Right cardiac atrium (tissue), 5 donors: ENCODE measurements around the gene ITGAV. TPM values are rescaled to one million over a fixed set of nuclear protein-coding genes. Genes with fewer than 3 reads are reported as not detected.
A peak's percentile ranks its signal among the peaks of the same experiment; 100 is the strongest.

Experiments used
- ATAC-seq, 2 donors: fragments of 200-7000 bp; cut with Tn5 transposase; one replicate each; pipeline versions ENCODE4 v1.8.0 to v1.9.1; 2020; ENCODE audit warnings: moderate library complexity in 2 of 2, mild to moderate bottlenecking in 1 of 2
- DNase-seq, 3 donors: peaks; one replicate each; pipeline ENCODE4 v3.0.0-alpha.2; 2020
- H3K27ac ChIP-seq: one replicate; pipeline ENCODE4 v1.5.1; 2013; ENCODE audit warnings: mild to moderate bottlenecking, low read length, control low read depth, moderate library complexity
- H3K27me3 ChIP-seq: one replicate; pipeline ENCODE4 v1.6.1; 2013; ENCODE audit not compliant: control insufficient read depth, insufficient read depth
- H3K4me1 ChIP-seq: one replicate; pipeline ENCODE4 v1.6.1; 2013; ENCODE audit warnings: low read length; ENCODE audit not compliant: control insufficient read depth, insufficient read depth
- H3K4me3 ChIP-seq: one replicate; pipeline ENCODE4 v1.5.1; 2013; ENCODE audit warnings: low read length, control low read depth
- H3K9me3 ChIP-seq: one replicate; pipeline ENCODE4 v1.6.1; 2013; ENCODE audit warnings: low read length; ENCODE audit not compliant: control insufficient read depth
- WGBS: extraction: QIAGEN DNeasy Blood & Tissue Kit; methylation state at CpG from one replicate; pipeline ENCODE4 v1.1.7; 2013; 5-methylcytosine and 5-hydroxymethylcytosine counted together
- intact Hi-C, 4 donors: fragments of 100-400 bp; cut with DNase I; formaldehyde crosslinking; loops; one replicate each; pipeline versions ENCODE4 v1.11.0 to v1.14.0; 2022 to 2023
- polyA plus RNA-seq: library from polyadenylated mRNA; stranded (reverse); fragments of 200-250 nt; gene quantifications from one replicate; pipeline ENCODE4 v1.2.3, GENCODE V29; 2013
- total RNA-seq, 4 donors: library from RNA; stranded (reverse); fragmentation: NEBNext Ultra II Directional; extraction: Animal tissue kit (Norgen Biotek cat#: 25700); gene quantifications; one replicate each; pipeline ENCODE4 v1.2.1, GENCODE V29; 2021
- donor health status: healthy with polysubstance abuse.
- donor health status: DM: no; HTN: yes; CAD: no.
- donor health status: DM: no; HTN: no; CAD: no.
- donor health status: DM: no; HTN: yes; CAD: no; lungs with severe emphysema.
- donor health status: DM: yes; HTN: yes; CAD: no.

ITGAV gene
- total and polyA plus RNA-seq, 5 donors: 37.3 to 135 (median 121) TPM

DNA sequence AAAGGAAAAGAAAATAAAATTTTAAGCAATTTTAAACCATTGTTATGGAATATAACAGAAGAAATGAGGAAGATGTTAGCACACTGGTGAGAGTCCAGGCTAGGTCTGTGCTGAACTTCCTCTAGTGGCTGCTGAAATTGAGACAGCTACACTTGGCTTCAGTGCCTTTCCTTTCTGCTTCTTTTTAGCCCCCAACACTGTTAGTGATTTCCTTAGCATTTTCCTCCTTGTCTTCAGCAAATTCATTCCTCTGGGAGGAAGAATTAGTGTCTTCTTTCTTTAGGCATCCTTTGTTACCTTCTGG, 47.6 kb downstream of the ITGAV start:
- Histone ChIP-seq H3K4me1 (no peaks in the 10 kb centered on the region), H3K4me3 (no peak overlapping the region), H3K27me3 (no peaks in the 10 kb centered on the region), H3K9me3 (no peaks in the 10 kb centered on the region), H3K27ac (no peak overlapping the region)
- ATAC-seq (peak; percentile 36 to 40), DNase-seq (no peak)
- intact Hi-C loops: no loop called here

- ATAC-seq: no peak
- intact Hi-C loops: loop anchor here (2.0 to 5.0 kb wide), 2 partner anchors 137 to 138 kb away; no protein-coding TSS in a partner anchor
- no peak overlapping the region for H3K27ac ChIP-seq
Observed at GRCh38 chr2:186639939-186640338, 50.1 kb downstream of the ITGAV start.

DNA sequence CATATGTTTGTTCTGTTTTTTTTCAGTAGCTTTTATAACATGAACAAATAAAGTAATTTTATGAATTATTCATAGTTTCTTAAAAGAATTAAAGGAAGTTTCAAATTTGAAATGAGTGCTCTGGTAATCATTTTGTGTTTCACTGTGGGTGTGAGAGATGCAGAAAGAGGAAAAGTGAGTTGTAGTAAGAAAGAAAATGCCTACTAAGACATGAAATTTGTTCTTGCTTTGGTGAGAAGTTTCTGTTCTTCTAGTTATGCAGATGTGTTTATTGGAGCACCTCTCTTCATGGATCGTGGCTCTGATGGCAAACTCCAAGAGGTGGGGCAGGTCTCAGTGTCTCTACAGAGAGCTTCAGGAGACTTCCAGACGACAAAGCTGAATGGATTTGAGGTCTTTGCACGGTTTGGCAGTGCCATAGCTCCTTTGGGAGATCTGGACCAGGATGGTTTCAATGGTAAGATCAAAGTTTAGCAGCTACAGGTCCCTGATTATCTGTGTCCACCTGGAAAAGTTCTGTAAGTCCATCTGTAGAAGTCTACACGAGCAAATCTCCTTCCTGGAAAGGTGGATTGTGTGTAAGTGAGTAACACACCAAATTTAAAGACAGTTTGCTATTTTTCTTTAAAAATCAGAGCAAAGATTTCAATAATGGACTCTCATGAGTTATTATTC, 51.4 kb downstream of the ITGAV start:
- peak in 1 of 2 donors; percentile 22 for ATAC-seq
- no peaks in the 10 kb centered on the region for H3K9me3 ChIP-seq
- no peak overlapping the region for H3K4me3 ChIP-seq
- no peak for DNase-seq
- H3K27me3 ChIP-seq: no peaks in the 10 kb centered on the region
- H3K27ac ChIP-seq: no peak overlapping the region
- 70% methylated on average over 4 of the region's 4 CpGs for WGBS
- intact Hi-C loops: loop anchor here (2.0 to 5.0 kb wide), 2 partner anchors 138 to 139 kb away; no protein-coding TSS in a partner anchor
- H3K4me1 ChIP-seq: no peaks in the 10 kb centered on the region

More at GRCh38 chr2:186639939-186640338, 50.1 kb downstream of the ITGAV start:
- Histone ChIP-seq H3K27me3 (no peaks in the 10 kb centered on the region), H3K9me3 (no peaks in the 10 kb centered on the region), H3K4me1 (no peaks in the 10 kb centered on the region), H3K4me3 (no peak overlapping the region)
- DNase-seq: no peak

DNA sequence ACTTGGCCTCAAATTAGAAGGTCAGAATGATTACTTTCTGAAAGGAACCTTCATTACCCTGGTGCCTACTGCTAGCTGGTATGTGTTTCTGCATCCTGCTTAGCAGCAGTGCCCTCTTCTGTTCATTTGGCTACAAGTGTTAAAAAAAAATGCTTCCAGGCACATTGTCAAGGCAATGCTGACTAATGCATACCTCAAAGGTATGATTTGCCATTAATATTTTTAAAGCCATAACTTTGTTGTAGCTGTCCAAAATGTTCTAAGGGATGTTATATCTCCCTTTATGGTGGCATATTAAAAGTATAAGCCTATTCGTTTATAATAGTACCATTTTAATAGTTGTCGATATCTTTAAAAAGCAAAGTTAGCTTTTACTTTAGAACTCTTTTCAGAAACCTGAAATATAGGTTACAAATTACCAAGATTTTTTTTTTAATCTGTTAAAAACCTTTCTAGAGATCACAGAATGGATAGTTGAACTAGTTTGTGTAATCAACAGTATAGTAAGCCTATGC, 52.0 kb downstream of the ITGAV start:
- Histone ChIP-seq H3K4me3 (no peak overlapping the region), H3K27me3 (no peaks in the 10 kb centered on the region), H3K9me3 (no peaks in the 10 kb centered on the region), H3K4me1 (no peaks in the 10 kb centered on the region), H3K27ac (no peak overlapping the region)
- DNase-seq: no peak
- ATAC-seq: peak; percentile 83 to 86
- intact Hi-C loops: loop anchor here (2.0 to 5.0 kb wide), 2 partner anchors 139 to 140 kb away; no protein-coding TSS in a partner anchor
- 91% methylated on average over 2 of the region's 2 CpGs for WGBS

DNA sequence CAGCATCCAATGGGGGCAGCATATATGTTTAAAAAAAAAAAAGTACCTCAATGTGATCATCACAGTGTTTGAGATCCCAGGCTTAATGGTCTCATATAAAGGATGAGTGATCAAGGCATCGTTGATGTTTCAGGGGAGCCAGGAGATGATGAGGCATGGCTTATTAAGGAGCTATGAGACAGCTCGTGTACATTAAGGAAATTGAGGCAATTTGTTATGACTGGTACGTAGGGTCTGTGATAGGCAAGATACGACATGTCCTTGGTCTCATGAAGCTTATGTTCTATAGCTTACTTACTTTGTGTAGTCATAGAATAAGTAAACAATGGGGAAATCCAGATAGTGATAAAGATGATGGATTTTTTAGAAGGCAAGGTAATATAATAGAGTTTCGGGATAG, 54.9 kb downstream of the ITGAV start:
- Histone ChIP-seq H3K9me3 (no peaks in the 10 kb centered on the region), H3K27ac (no peak overlapping the region), H3K4me1 (no peaks in the 10 kb centered on the region), H3K4me3 (no peak overlapping the region), H3K27me3 (no peaks in the 10 kb centered on the region)
- intact Hi-C loops: loop anchor here in 3 of 4 donors (5.0 kb wide), 1 partner anchor 142 kb away; no protein-coding TSS in a partner anchor
- no peak for DNase-seq
- 97% methylated on average over 5 of the region's 5 CpGs for WGBS
- ATAC-seq: no peak

GRCh38 chr2:186645999-186646398, 56.1 kb downstream of the ITGAV start:
- Histone ChIP-seq H3K4me1 (no peaks in the 10 kb centered on the region), H3K27ac (no peak overlapping the region), H3K27me3 (no peaks in the 10 kb centered on the region), H3K4me3 (no peak overlapping the region), H3K9me3 (no peaks in the 10 kb centered on the region)
- WGBS: 77% methylated on average over 2 of the region's 2 CpGs
- intact Hi-C loops: no loop called here
- no peak for DNase-seq
- ATAC-seq: no peak

DNA sequence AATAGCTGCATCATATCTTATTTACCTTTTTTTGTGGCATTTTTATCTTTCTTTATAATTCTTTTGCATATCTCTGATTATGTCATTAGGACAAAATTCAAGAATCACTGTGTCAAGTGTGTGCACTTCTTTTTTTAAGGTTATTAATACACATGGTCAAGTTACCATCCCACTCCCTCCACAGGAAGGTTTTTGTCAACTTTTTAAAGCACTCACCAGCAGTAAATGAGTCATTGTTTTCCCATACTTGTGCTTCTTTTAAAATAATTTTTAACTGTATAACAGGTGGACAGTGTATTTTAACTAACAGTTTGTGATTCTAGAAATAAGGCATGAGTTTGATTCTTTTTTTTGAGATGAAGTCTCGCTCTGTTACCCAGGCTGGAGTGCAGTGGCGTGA, 58.3 kb downstream of the ITGAV start:
- ATAC-seq: no peak
- no peak for DNase-seq
- no peaks in the 10 kb centered on the region for H3K9me3 ChIP-seq
- intact Hi-C loops: no loop called here
- WGBS: over 99% methylated on average over 2 of the region's 2 CpGs
- no peaks in the 10 kb centered on the region for H3K4me1 ChIP-seq
- H3K27ac ChIP-seq: no peak overlapping the region
- H3K27me3 ChIP-seq: no peaks in the 10 kb centered on the region
- no peak overlapping the region for H3K4me3 ChIP-seq

DNA sequence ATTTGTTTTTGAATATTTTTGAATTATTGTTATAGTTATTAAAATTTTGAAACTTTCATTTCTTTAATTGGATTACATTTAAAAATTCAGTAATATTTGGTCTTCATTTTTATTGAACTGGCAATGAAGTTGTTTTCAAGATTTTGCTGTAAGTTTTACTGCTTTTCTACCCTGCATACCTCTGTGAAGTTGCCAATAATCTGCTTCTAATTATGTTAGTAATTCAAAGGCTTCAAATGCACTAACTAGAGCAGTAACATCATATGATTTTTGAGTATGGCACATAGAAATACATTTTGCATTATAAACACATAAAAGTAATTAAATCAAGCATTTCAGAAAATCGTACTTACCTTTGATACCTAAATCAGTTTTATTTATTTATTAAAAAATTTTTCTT, 63.7 kb downstream of the ITGAV start:
- ATAC-seq (no peak), DNase-seq (no peak)
- Histone ChIP-seq H3K27ac (no peak overlapping the region), H3K4me3 (no peak overlapping the region), H3K4me1 (no peaks in the 10 kb centered on the region), H3K27me3 (no peaks in the 10 kb centered on the region), H3K9me3 (no peaks in the 10 kb centered on the region)
- 99% methylated on average over 1 of the region's 1 CpG for WGBS
- intact Hi-C loops: no loop called here

DNA sequence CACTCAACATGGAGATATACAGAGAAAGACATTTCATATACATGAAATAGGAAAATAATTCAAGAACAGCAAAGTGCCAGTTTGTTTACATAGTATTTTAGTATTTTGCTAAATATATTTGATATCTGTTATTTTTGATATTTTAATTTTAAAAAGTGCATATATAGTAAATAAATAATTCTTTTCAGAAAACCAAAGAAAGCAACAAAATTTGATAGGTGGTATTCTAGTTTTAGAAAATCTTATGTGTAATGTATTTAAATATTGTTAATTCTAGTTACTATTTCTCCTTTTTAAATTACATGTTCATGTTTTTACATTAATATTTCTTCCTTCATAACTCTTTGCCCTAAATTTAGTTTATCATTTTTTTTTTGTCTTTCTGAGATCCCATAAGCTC, 69.5 kb downstream of the ITGAV start:
- intact Hi-C loops: no loop called here
- ATAC-seq (no peak), DNase-seq (no peak)
- Histone ChIP-seq H3K27ac (no peak overlapping the region), H3K4me3 (no peak overlapping the region), H3K9me3 (no peaks in the 10 kb centered on the region), H3K4me1 (no peaks in the 10 kb centered on the region), H3K27me3 (no peaks in the 10 kb centered on the region)

DNA sequence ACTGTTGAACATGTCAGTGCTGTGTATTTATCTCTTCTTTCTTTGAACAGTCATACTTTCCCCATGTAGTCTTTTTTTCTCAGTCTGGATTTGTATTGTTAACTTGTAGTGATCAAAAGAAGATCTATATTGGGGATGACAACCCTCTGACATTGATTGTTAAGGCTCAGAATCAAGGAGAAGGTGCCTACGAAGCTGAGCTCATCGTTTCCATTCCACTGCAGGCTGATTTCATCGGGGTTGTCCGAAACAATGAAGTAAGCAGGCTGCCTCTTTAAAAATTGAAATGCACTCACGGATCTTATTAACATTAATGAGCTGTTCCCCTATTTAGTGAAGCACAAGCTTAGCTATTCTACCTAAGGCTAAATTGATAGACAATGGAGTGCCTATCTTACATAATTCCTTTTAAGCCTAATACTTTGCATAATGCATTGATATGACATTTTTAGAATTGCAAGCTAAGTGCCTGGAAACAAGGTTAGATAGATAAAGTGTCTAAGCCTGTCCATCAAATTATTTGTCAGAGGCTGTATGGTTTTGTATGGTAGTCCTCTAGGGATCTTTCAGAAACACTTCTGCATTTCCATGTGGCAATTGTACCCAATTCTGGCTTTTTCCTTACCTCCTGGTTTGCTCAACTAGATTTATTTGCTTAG, 74.7 kb downstream of the ITGAV start:
- intact Hi-C loops: no loop called here
- H3K4me1 ChIP-seq: no peaks in the 10 kb centered on the region
- no peaks in the 10 kb centered on the region for H3K9me3 ChIP-seq
- WGBS: 79% methylated on average over 5 of the region's 5 CpGs
- no peaks in the 10 kb centered on the region for H3K27me3 ChIP-seq
- H3K27ac ChIP-seq: no peak overlapping the region
- H3K4me3 ChIP-seq: no peak overlapping the region
- DNase-seq (no peak), ATAC-seq (no peak)

- H3K4me1 ChIP-seq: no peaks in the 10 kb centered on the region
- intact Hi-C loops: no loop called here
- H3K27me3 ChIP-seq: no peaks in the 10 kb centered on the region
- no peak overlapping the region for H3K4me3 ChIP-seq
- H3K27ac ChIP-seq: no peak overlapping the region
- ATAC-seq: no peak
- WGBS: 90% methylated on average over 1 of the region's 1 CpG
- DNase-seq: no peak
- H3K9me3 ChIP-seq: no peaks in the 10 kb centered on the region
Observed at GRCh38 chr2:186669146-186669545, 79.3 kb downstream of the ITGAV start.
